Stimulated activated CD4-positive, alpha-beta T cell treated with anti-CD3 and anti-CD28 coated beads, Interleukin-4, amount 100 ng/mL, for 48 hours (primary cell): ENCODE data around the gene RASSF6.
"Not testable (repeated sequence)": the region's sequence is repeated elsewhere in the genome, so short reads cannot be mapped to it uniquely, and the experiment has no call there.

ENCODE experiments used
- DNase-seq, 2 donors: peaks; one replicate each; pipeline ENCODE4 v3.0.0-alpha.2; 2020; ENCODE audit warnings: low read depth in 2 of 2

RASSF6 gene

GRCh38 chr4:73577371-73577770 is 42.9 kb downstream of the RASSF6 start:
- no peak for DNase-seq

GRCh38 chr4:73576381-73576780 is 43.9 kb downstream of the RASSF6 start:
- no peak for DNase-seq

- DNase-seq, result no peak
These were observed 44.6 kb downstream of the RASSF6 start for GRCh38 chr4:73575660-73576059.

GRCh38 chr4:73573794-73574528 is 46.3 kb downstream of the RASSF6 start:
- DNase-seq, result peak; percentile 2 to 3

- not testable (repeated sequence) for DNase-seq
These were observed 69.4 kb downstream of the RASSF6 start for GRCh38 chr4:73550865-73551264.

- DNase-seq, result no peak
These were observed 75.6 kb downstream of the RASSF6 start for GRCh38 chr4:73544620-73545019.

GRCh38 chr4:73541251-73541650 is 79.0 kb downstream of the RASSF6 start:
- DNase-seq, result no peak

- no peak for DNase-seq
These were observed 79.4 kb downstream of the RASSF6 start for GRCh38 chr4:73540826-73541225.

GRCh38 chr4:73539386-73539785 is 80.8 kb downstream of the RASSF6 start:
- DNase-seq, result no peak

GRCh38 chr4:73538162-73538561 is 82.1 kb downstream of the RASSF6 start:
- DNase-seq, result no peak

- DNase-seq, result no peak
These were observed 86.5 kb downstream of the RASSF6 start for GRCh38 chr4:73533515-73534422.

GRCh38 chr4:73528171-73528570 is 92.1 kb downstream of the RASSF6 start:
- no peak for DNase-seq

- DNase-seq, result no peak
These were observed 93.0 kb downstream of the RASSF6 start for GRCh38 chr4:73527196-73527595.

GRCh38 chr4:73525611-73526010 is 94.6 kb downstream of the RASSF6 start:
- no peak for DNase-seq

GRCh38 chr4:73523126-73523525 is 97.1 kb downstream of the RASSF6 start:
- DNase-seq, result no peak
